ENCODE measurements around the gene MCIDAS. TPM values are rescaled to one million over a fixed set of nuclear protein-coding genes. Genes with fewer than 3 reads are reported as not detected.
A peak's percentile ranks its signal among the peaks of the same experiment; 100 is the strongest.

The MCIDAS gene
- polyA plus RNA-seq, 1 of the 3 experiments (the other 2 are of a cell fraction), result not detected

GRCh38 chr5:55236800-55237199 is 9.7 kb upstream of the MCIDAS start:
- no peaks in the 10 kb centered on the region for H4K20me1 ChIP-seq (ENCODE audit: insufficient read depth)
- H3K27ac ChIP-seq (ENCODE audit: low read depth in 2 of 2, low read length in 1 of 2), result no peak overlapping the region
- H3K4me1 ChIP-seq (ENCODE audit: control insufficient read depth in 1 of 2, insufficient read depth in 2 of 2, low read depth in 1 of 2, low read length in 1 of 2), result peaks cover 0 to 20% of the 10 kb centered on the region in 2 experiments; a peak in 1 of 4 replicates
- no peaks in the 10 kb centered on the region for H3K36me3 ChIP-seq (replicated peaks in 1 of 2; ENCODE audit: control insufficient read depth in 1 of 2, insufficient read depth in 2 of 2, low read length in 1 of 2)
- H3K4me3 ChIP-seq (ENCODE audit: low read depth in 2 of 2, low read length in 1 of 2), result no peak overlapping the region
- no peaks in the 10 kb centered on the region for H3K79me2 ChIP-seq (ENCODE audit: insufficient read depth)
- peaks cover 3% of the 10 kb centered on the region for H3F3A ChIP-seq (replicated peaks; ENCODE audit: insufficient read depth)
- no peaks in the 10 kb centered on the region for H3K9me3 ChIP-seq
- POLR2A ChIA-PET, result no interaction called here
- 45% methylated on average over 10 of the region's 10 CpGs for WGBS (ENCODE audit: low lambda C conversion rate)
- TF ChIP-seq, protein P1, sequence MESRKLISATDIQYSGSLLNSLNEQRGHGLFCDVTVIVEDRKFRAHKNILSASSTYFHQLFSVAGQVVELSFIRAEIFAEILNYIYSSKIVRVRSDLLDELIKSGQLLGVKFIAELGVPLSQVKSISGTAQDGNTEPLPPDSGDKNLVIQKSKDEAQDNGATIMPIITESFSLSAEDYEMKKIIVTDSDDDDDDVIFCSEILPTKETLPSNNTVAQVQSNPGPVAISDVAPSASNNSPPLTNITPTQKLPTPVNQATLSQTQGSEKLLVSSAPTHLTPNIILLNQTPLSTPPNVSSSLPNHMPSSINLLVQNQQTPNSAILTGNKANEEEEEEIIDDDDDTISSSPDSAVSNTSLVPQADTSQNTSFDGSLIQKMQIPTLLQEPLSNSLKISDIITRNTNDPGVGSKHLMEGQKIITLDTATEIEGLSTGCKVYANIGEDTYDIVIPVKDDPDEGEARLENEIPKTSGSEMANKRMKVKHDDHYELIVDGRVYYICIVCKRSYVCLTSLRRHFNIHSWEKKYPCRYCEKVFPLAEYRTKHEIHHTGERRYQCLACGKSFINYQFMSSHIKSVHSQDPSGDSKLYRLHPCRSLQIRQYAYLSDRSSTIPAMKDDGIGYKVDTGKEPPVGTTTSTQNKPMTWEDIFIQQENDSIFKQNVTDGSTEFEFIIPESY (IDR thresholded peaks at IDR 0.05; ENCODE audit: borderline replicate concordance, low read depth), result no peak
- TF ChIP-seq ELF1 (IDR thresholded peaks at IDR 0.05) (no peak), CHD2 (IDR thresholded peaks at IDR 0.05; ENCODE audit: low read length, partially characterized antibody) (no peak), FOSL2 (IDR thresholded peaks at IDR 0.05; ENCODE audit: borderline replicate concordance, low read depth) (no peak), RXRA (IDR thresholded peaks at IDR 0.05; ENCODE audit: borderline replicate concordance, low read depth) (no peak), JUND (IDR thresholded peaks at IDR 0.05) (no peak), TAF1 (IDR thresholded peaks at IDR 0.05; ENCODE audit: borderline replicate concordance, low read depth, low read length) (no peak), MAX (IDR thresholded peaks at IDR 0.05; ENCODE audit: low read depth) (no peak)
- TF ChIP-seq, protein P2, sequence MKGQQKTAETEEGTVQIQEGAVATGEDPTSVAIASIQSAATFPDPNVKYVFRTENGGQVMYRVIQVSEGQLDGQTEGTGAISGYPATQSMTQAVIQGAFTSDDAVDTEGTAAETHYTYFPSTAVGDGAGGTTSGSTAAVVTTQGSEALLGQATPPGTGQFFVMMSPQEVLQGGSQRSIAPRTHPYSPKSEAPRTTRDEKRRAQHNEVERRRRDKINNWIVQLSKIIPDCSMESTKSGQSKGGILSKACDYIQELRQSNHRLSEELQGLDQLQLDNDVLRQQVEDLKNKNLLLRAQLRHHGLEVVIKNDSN (IDR thresholded peaks at IDR 0.05; ENCODE audit: borderline replicate concordance, low read depth), result no peak
- H3K27me3 ChIP-seq (ENCODE audit: insufficient read depth), result peaks cover 84% of the 10 kb centered on the region
- no peak for DNase-seq
- CTCF ChIA-PET, result interaction anchor here (0.6 to 2.7 kb wide), 2 partner anchors 9 to 11 kb away, joined by 3 to 10 read pairs; no protein-coding TSS in a partner anchor
- no peak overlapping the region for H3K4me2 ChIP-seq
- no peak overlapping the region for H3K9ac ChIP-seq
- no peak overlapping the region for H2AFZ ChIP-seq (ENCODE audit: low read depth)
- no peaks in the 10 kb centered on the region for H3K9me2 ChIP-seq

- ChIA-PET CTCF (interaction anchor here (0.7 to 2.7 kb wide), 5 partner anchors 8 to 621 kb away, joined by 3 to 10 read pairs (median 6); partner anchors contain the start of gene CDC20B), POLR2A (no interaction called here)
- H3K4me1 ChIP-seq (ENCODE audit: control insufficient read depth in 1 of 2, insufficient read depth in 2 of 2, low read depth in 1 of 2, low read length in 1 of 2), result peaks cover 0 to 25% of the 10 kb centered on the region in 2 experiments; a peak in 1 of 4 replicates
- H3F3A ChIP-seq (replicated peaks; ENCODE audit: insufficient read depth), result peaks cover 3% of the 10 kb centered on the region
- H4K20me1 ChIP-seq (ENCODE audit: insufficient read depth), result no peaks in the 10 kb centered on the region
- H3K36me3 ChIP-seq (replicated peaks in 1 of 2; ENCODE audit: control insufficient read depth in 1 of 2, insufficient read depth in 2 of 2, low read length in 1 of 2), result no peaks in the 10 kb centered on the region
- H3K27ac ChIP-seq (ENCODE audit: low read depth in 2 of 2, low read length in 1 of 2), result no peak overlapping the region
- peak overlapping the region; percentile 39 to 59 for H3K4me3 ChIP-seq (ENCODE audit: low read depth in 2 of 2, low read length in 1 of 2)
- peak overlapping the region; percentile 93 for H2AFZ ChIP-seq (ENCODE audit: low read depth)
- H3K4me2 ChIP-seq, result peak overlapping the region; percentile 96
- peaks cover 87% of the 10 kb centered on the region for H3K27me3 ChIP-seq (ENCODE audit: insufficient read depth)
- no peak overlapping the region for H3K9ac ChIP-seq
- H3K9me3 ChIP-seq, result no peaks in the 10 kb centered on the region
- no peaks in the 10 kb centered on the region for H3K79me2 ChIP-seq (ENCODE audit: insufficient read depth)
- no peaks in the 10 kb centered on the region for H3K9me2 ChIP-seq
- DNase-seq, result peak; percentile 44
- 31% methylated on average over 26 of the region's 31 CpGs for WGBS (ENCODE audit: low lambda C conversion rate)
- TF ChIP-seq NRF1 (IDR thresholded peaks at IDR 0.05; ENCODE audit: low read depth, low read length), result no peak
- TF ChIP-seq RCOR1 (IDR thresholded peaks at IDR 0.05; ENCODE audit: low read length), result no peak
- no peak for TF ChIP-seq USF2 (IDR thresholded peaks at IDR 0.05; ENCODE audit: borderline replicate concordance, low read depth, low read length)
- TF ChIP-seq RFX5 (IDR thresholded peaks at IDR 0.05; ENCODE audit: low read length), result no peak
- no peak for TF ChIP-seq IRF3 (IDR thresholded peaks at IDR 0.05; ENCODE audit: low read depth, low read length)
- no peak for TF ChIP-seq FOSL2 (IDR thresholded peaks at IDR 0.05; ENCODE audit: borderline replicate concordance, low read depth)
- no peak for TF ChIP-seq GATA2 (CRISPR knock-in tag; IDR thresholded peaks at IDR 0.05)
- TF ChIP-seq REST (IDR thresholded peaks at IDR 0.05; ENCODE audit: low read depth, low read length), result no peak
- no peak for TF ChIP-seq YY1 (IDR thresholded peaks at IDR 0.05; ENCODE audit: low read depth)
- TF ChIP-seq FOXJ3 (CRISPR knock-in tag; IDR thresholded peaks at IDR 0.05), result no peak
- no peak for TF ChIP-seq JUND (IDR thresholded peaks at IDR 0.05)
- TF ChIP-seq CHD2 (IDR thresholded peaks at IDR 0.05; ENCODE audit: low read length, partially characterized antibody), result no peak
These were observed 7.1 kb upstream of the MCIDAS start for GRCh38 chr5:55234121-55234700.
